ENCODE results near the gene PSMB10. TPM values are rescaled to one million over a fixed set of nuclear protein-coding genes. Genes with fewer than 3 reads are reported as not detected.

Gene PSMB10
- total RNA-seq, 1 experiment from 2014 or later: 24.5 TPM

DNA sequence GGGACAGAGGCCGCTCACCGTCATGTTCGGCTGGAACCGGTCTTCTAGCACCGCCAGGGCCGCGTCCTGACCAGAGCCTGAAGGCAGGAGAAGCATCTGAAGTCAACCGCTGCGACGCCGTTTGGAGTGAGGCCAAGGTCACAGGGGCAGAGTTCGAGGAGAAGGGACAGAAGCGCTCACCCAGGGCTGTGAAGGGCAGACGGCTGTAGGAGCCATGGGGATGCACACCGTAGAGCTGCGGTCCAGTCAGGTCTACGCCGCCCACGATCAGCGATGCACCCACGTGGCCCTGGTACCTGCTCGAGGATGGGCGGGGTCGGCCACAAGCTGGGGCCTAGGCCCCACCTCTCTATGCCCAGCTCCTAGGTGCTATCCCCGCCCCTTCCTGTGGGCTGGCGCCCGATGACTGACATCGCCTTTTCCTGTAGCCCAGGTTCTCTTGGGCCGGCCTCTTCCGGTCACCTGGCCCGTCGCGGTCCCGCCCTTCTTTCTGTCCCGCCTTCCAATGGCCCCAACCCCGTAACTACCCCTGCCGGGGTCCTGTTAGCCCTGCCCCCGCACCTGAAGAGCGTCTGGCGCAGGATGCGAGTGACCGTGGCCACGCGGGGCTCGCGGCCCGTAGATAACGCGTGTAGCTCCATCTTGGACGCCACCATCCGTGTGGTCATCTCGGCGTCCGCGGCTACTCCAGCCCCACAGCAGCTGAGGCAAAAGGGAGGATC is 1.1 kb downstream of the PSMB10 start:
- H2AFZ ChIP-seq (ENCODE audit: low read length): no peak overlapping the region
- H3K4me1 ChIP-seq (ENCODE audit: insufficient read depth, low read length): peaks cover 3% of the 10 kb centered on the region; the same call in 1 of the 2 replicates
- H3K27me3 Mint-ChIP-seq (ENCODE audit: low read depth): peaks cover 10% of the 10 kb centered on the region

More for the DNA sequence above, 1.1 kb downstream of the PSMB10 start:
- Histone ChIP-seq H2BK120ac (ENCODE audit: low read depth, low read length, poor library complexity, severe bottlenecking) (no peak overlapping the region), H3K4me2 (ENCODE audit: insufficient read depth, insufficient read length, low read length) (peak overlapping the region; percentile 79), H2BK12ac (ENCODE audit: insufficient read length, low read depth, low read length) (no peak overlapping the region), H3K79me1 (ENCODE audit: insufficient read depth, low read depth, low read length, poor library complexity, severe bottlenecking) (no peaks in the 10 kb centered on the region), H4K91ac (ENCODE audit: insufficient read length, low read depth, low read length) (no peak overlapping the region), H3K27me3 (ENCODE audit: insufficient read depth, low read length) (no peaks in the 10 kb centered on the region), H2BK20ac (ENCODE audit: low read depth, low read length, poor library complexity, severe bottlenecking) (no peak overlapping the region), H3K56ac (ENCODE audit: insufficient read length, low read depth, low read length) (no peak overlapping the region), H3K18ac (ENCODE audit: insufficient read length, low read depth, low read length) (peak overlapping the region; percentile 16), H3K23me2 (ENCODE audit: insufficient read length, low read depth, low read length, poor library complexity, severe bottlenecking) (peaks cover 18% of the 10 kb centered on the region), H3K9me3 (ENCODE audit: control insufficient read depth, low read depth, low read length) (no peaks in the 10 kb centered on the region), H3K23ac (ENCODE audit: insufficient read length, low read depth, low read length) (no peak overlapping the region), H4K20me1 (ENCODE audit: control insufficient read depth, insufficient read depth, insufficient read length) (no peaks in the 10 kb centered on the region), H4K5ac (ENCODE audit: insufficient read length, low read depth, low read length) (no peak overlapping the region), H2BK15ac (ENCODE audit: low read depth, low read length) (no peak overlapping the region), H2BK5ac (ENCODE audit: insufficient read length, low read length) (no peak overlapping the region), H3T11ph (ENCODE audit: low read length) (no peak overlapping the region), H3K9ac (ENCODE audit: extremely low read depth, insufficient read length, low read length) (peak overlapping the region; percentile 62), H2AK5ac (ENCODE audit: insufficient read length, low read length) (no peak overlapping the region), H3K4ac (ENCODE audit: low read depth, low read length) (no peak overlapping the region), H3K14ac (ENCODE audit: insufficient read depth, low read length) (peak overlapping the region; percentile 64), H4K8ac (replicated peaks; ENCODE audit: insufficient read length, low read depth, low read length) (no peak overlapping the region), H3K27ac (ENCODE audit: insufficient read length, low read depth, low read length) (no peak overlapping the region), H3K79me2 (ENCODE audit: insufficient read depth, low read length) (no peaks in the 10 kb centered on the region)
- H3K27ac Mint-ChIP-seq: peak overlapping the region; percentile 96 to 99 (median 99)
- peaks cover 1 to 41% (median 10%) of the 10 kb centered on the region in 3 experiments; a peak in 5 of 7 replicates for H3K36me3 Mint-ChIP-seq (ENCODE audit: insufficient read depth in 1 of 3, low read depth in 3 of 3)
- H3K4me3 Mint-ChIP-seq: peak overlapping the region; percentile 98 to 100
- DNase-seq: peak; percentile 99
- no CpG with 5 or more reads among the region's 55 CpGs for WGBS (ENCODE audit: extremely low coverage, insufficient read length, low lambda C conversion rate)
- H3K9me3 Mint-ChIP-seq: peaks cover 0 to 2% of the 10 kb centered on the region in 2 experiments; a peak in 2 of 5 replicates
- H3K4me1 Mint-ChIP-seq: peaks cover 20 to 23% of the 10 kb centered on the region in 2 experiments
- TF ChIP-seq CTCF (conservative IDR thresholded peaks at IDR 0.05): no peak
